ENCODE measurements around the gene SELENOO.

DNA sequence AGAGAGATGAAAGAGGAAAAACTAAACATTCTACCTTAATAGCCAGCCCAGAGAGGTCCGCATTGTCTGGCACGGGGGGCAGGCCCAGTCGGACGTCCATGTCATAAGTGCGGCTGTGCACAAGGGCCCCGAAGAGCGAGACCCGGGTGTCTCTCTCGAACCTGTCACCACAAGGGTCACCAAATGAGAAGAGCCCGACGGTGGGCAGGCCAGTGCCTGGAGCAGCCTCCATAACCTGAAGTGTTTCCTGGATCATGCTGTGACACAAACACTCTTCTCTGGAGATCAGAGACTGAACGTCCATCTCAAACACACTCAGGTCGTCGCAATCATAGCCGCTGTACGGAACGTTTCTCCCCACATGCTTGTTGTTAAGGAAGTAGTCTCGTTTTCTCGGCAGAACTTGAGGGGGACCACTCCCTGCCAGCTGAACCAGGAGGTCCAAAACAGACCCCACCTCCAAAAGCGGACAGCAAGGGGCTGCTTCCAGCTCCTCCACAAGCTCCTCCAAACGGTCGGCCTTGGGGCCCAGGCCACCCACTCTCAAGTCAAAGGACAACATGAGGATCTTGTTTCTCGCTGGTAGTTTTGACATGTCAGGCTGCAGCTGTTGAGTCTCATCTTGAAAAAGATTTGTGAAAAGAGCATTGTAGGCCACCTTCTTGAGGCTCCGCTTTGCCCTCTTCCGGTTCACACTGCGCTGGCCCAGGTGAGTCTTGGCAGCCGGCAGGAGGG lies 43.0 kb downstream of the SELENOO start:
- no peak for TF ChIP-seq POLR2A (IDR thresholded peaks at IDR 0.05; ENCODE audit: low read depth, low read length)
- TF ChIP-seq POLR2AphosphoS5 (IDR thresholded peaks at IDR 0.05; ENCODE audit: low read depth, low read length), result no peak
- TF ChIP-seq TAF1 (IDR thresholded peaks at IDR 0.05; ENCODE audit: low read depth, low read length), result no peak
